GM19351 (cell line): ENCODE results near the gene SULF2.

Experiments used
- ATAC-seq: cut with Tn5 transposase; IDR thresholded peaks from one replicate; pipeline ENCODE4 v1.9.1; 2021; ENCODE audit warnings: mild to moderate bottlenecking, moderate library complexity; ENCODE audit not compliant: unreplicated experiment

The SULF2 gene

DNA sequence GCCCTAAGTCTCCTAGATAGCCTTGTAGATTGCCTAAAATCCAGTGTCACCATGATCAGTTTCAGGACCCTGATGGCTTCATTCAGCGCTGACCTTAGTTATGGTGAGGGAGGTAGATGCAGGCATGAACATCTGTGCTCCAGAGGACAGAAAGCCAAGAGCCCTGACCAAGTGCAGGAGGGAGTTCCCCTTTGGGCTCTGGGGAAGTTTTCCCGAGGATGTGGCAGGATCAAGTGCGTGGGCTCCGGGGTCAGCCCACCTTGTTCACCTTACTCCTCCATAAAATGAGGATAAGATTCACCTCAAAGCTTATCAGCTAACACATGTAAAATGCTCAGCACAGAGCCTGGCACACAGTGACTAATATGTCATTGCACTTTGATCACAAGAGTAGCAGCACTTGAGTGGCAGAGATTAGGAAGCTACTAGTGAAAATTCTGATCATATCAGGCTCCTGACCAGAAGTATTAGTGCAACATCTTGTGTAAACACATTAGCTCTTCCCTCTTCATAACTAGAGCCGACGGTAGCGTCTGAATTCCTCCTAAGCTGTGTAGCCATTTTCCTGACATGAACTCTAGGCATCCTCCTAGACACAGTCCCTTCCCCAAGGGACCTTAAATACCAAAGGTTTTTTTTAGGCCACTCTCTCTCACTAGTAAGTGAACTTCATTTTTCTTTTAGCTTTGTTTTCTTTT is 125.2 kb downstream of the SULF2 start:
- no peak for ATAC-seq

DNA sequence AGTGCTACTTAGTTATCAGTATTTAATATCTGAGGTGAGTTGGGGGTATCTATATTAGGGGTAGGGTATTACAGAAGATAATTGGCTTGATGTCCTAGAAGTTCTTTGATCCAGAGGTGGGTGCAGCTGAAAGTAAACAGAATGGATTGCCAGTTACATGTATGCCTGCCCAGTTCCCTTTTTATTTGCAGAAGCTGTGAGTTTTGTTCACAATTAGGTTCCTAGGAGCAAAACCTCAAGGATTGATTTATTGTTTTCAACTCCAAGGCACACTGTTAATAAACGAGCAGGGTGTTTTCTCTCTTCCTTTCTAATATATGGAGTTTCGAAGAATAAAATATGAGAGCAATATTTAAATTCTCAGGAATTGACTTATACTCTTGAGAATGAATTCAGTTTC is 129.0 kb downstream of the SULF2 start:
- ATAC-seq, result no peak

DNA sequence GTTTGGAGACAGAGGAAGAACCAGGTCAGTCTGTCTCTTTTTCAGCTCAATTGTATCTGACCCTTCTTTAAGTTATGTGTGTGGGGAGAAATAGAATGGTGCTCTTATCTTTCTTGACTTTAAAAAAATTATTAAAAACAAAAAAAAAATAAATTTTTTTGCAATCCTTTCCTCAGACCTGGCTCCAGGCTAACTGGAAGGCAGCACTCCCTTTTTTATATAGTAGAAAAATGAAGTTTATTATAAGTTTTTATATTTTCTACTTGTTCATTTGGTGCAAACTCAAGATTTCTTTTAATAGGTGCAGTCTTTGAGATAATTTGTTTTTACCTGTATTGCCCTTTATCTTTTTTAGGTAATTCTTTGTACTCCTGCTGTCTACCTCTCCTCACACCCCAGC is 129.6 kb downstream of the SULF2 start:
- no peak for ATAC-seq

DNA sequence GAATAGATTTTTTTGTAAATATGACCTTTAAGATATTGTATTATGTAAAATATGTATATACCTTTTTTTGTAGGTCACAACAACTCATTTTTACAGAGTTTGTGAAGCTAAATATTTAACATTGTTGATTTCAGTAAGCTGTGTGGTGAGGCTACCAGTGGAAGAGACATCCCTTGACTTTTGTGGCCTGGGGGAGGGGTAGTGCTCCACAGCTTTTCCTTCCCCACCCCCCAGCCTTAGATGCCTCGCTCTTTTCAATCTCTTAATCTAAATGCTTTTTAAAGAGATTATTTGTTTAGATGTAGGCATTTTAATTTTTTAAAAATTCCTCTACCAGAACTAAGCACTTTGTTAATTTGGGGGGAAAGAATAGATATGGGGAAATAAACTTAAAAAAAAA is 130.9 kb downstream of the SULF2 start:
- ATAC-seq, result no peak

DNA sequence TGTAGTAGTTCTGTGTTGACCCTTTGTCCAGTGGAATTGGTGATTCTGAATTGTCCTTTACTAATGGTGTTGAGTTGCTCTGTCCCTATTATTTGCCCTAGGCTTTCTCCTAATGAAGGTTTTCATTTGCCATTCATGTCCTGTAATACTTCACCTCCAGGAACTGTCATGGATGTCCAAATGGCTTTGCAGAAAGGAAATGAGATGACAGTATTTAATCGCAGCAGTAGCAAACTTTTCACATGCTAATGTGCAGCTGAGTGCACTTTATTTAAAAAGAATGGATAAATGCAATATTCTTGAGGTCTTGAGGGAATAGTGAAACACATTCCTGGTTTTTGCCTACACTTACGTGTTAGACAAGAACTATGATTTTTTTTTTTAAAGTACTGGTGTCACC is 131.4 kb downstream of the SULF2 start:
- no peak for ATAC-seq

DNA sequence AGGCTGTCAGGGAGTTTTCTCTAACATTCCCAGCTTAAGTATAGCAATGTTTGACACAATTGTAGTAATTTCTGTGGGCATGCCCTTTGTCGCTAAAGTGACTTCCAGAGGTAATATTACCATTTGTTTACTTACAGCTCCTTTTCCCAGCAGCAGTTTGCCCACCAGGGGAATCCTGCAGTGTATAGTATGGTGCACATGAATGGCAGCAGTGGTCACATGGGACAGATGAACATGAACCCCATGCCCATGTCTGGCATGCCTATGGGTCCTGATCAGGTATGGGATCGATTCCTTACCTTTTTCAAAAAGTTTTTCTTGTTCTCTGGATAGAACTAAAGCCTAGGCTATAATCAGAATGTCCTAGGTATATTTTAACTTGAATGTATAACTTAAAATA is 132.5 kb downstream of the SULF2 start:
- no peak for ATAC-seq

DNA sequence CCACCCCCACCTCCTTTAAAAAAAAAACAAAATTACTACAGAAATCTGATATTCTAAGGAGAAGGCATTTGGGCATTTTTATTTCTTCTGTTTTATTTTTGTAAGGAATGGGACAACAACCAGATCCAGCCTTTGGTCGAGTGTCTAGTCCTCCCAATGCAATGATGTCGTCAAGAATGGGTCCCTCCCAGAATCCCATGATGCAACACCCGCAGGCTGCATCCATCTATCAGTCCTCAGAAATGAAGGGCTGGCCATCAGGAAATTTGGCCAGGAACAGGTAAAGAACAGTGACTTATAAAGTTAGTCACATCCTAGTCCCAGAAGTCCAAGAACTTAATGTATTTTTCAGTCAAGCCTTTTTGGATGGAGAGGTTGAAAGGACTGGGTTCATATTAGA is 133.0 kb downstream of the SULF2 start:
- ATAC-seq, result no peak

DNA sequence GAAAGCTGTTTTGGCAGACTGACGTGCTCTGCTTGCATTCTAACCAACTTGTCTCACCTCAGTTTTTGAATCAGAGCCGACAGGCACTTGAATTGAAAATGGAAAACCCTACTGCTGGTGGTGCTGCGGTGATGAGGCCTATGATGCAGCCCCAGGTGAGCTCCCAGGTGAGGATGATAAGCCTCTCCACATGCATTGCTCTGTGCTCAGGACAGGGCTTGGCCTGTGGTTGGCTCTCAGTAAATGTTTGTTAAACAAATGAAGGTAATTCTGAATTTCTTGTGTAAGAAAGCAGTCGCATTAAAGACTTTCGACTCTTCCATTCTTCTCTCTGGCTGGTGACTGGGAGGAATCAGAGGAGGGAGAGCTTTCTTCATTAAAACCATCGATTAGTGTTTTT is 136.3 kb downstream of the SULF2 start:
- ATAC-seq, result no peak

DNA sequence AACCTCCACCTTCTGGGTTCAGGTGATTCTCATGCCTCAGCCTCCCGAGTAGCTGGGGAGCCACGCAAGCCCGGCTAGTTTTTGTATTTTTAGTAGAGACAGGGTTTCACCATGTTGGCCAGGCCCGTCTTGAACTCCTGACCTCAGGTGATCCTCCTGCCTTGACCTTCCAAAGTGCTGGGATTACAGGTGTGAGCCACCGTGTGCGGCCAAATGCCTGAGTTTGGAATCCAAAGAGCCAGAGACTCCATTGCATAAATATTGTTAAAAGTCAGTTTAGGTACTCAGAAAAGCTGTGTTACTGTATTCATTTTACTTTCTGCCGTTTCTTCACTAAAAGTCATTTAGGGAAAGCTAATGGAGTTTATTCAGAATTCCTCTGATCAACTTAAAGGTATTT is 137.3 kb downstream of the SULF2 start:
- no peak for ATAC-seq

DNA sequence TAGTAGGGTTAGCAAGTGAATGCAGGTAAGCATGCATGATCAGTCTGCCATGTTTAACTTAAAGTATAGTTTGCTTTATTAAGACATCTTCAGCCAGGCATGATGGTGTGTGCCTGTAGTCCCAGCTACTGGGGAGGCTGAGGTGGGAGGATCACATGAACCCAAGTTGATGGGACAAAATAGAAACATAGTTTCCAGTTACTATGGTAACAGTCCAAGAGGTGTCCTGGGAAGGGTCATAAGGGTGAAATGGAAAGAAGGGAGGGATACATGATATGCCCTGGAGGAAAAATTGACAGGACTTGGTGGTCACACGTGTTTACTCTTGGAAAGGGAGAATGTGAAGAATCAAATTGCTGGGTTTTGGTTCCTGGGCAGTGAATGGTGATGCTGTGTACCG is 139.6 kb downstream of the SULF2 start:
- no peak for ATAC-seq

DNA sequence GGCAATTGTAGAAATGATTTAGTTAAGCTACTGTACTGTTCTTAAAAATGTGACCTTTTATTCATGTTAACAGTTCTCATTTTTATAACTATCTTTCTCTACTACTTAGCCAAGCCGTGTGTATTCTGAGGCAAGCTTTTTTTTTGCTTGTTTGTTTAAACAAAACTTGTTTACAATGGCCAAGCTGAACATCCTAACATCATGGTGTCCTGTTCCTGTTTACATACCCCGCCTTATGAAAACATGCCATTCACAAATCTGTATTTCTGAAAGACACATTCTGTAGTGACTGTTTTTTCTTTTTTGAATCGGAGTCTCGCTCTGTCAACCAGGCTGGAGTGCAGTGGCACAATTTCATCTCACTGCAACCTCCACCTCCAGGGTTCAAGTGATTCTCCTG is 142.7 kb downstream of the SULF2 start:
- ATAC-seq, result no peak

DNA sequence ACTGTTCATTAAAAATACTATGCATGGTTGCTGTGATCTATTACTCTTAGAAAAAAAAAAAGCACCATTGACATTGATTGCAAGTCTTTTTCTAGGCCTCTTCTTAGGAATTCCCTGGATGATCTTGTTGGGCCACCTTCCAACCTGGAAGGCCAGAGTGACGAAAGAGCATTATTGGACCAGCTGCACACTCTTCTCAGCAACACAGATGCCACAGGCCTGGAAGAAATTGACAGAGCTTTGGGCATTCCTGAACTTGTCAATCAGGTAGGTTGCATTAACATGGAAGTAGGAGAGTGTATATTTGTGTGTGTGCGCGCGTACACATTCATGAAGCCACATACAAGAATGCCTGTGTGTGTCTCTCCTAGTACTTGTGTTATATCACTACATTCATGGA is 143.2 kb downstream of the SULF2 start:
- no peak for ATAC-seq

DNA sequence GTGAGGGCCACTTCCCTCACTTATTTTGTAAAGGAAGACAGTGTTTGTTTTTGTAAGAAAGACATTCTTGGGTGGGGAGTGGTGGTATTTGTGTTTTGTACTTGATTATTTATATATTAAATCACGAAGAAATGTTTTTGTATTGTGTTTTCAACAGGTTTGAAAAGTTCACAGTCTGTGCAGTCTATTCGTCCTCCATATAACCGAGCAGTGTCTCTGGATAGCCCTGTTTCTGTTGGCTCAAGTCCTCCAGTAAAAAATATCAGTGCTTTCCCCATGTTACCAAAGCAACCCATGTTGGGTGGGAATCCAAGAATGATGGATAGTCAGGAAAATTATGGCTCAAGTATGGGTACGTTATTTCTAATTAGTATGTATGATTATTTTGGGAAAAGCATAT is 146.4 kb downstream of the SULF2 start:
- no peak for ATAC-seq

DNA sequence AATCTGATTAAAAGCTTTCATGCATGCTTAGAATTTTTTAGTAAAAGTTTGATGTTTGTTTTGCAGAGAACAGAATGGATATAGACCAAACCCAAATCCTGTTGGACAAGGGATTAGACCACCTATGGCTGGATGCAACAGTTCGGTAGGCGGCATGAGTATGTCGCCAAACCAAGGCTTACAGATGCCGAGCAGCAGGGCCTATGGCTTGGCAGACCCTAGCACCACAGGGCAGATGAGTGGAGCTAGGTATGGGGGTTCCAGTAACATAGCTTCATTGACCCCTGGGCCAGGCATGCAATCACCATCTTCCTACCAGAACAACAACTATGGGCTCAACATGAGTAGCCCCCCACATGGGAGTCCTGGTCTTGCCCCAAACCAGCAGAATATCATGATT is 150.0 kb downstream of the SULF2 start:
- no peak for ATAC-seq

DNA sequence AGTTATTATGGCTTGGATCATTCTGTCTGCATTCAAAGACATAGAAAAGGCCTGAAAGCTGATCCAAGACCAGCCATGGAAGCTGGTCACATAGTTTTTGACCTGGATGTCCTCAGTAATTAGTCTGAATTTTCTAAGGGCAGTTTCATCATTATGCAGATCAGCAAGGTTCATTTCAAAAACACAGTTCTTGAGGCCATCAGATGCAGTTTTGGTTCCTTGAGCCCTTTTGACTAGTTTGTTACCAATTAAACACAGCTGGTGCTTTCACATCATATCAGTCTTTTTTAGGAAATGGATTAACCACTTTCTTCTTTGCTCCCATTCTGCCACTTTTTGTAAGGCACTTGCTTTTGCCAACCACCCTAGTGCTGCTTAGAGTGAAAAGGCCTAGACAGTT is 154.2 kb downstream of the SULF2 start:
- ATAC-seq, result no peak

DNA sequence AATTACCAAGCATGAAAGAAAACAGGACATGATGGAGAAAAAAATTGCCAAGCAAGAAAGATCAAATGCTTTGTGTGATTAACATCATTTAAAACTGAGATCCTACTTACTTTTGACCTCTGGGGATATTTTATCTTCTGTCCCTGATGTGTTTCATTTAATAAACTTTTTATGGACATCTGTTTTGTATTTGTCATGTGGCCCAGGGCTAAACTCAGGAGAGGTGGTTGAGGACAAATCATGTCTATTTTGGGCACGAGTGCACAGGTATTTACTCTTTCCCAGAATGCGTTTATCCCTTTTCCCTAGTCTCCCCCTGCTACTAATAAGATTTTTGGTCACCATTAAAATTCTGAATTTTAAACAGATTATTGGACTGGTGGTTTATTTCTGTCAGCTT is 155.4 kb downstream of the SULF2 start:
- ATAC-seq, result no peak

DNA sequence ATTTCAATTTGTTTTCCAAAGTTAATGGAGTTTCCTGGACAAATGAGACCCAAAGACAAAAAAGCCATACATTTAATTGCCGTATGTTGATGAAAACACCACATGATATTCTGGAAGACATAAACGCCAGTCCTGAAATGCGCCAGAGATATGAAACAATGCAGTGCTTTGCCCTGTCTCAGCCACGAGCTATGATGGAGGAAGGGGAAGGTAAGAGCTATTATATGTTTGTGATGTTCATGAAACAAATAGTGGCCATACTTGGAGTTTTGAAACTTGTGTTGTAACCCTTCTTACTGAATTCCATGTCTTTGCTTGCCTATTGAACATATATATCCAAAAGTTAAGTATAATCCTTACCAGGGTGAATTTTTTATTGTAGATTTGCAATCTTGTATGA is 157.7 kb downstream of the SULF2 start:
- ATAC-seq, result no peak

DNA sequence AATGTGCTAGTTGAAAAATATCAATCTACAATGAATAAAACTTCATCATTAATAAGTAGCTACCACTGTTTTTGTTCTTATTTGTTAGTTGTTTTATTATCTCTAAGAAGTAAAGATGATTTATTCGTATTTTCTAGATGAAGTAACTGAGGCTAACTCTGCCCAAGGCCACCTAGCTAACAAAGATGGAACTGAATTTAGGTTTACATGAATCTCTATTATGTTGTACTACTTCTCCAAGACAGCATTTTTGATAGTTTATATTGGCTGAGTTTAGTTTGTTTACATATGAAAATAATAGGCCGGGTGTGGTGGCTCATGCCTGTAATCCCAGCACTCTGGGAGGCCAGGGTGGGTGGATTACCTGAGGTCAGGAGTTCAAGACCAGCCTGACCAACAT is 162.1 kb downstream of the SULF2 start:
- no peak for ATAC-seq

DNA sequence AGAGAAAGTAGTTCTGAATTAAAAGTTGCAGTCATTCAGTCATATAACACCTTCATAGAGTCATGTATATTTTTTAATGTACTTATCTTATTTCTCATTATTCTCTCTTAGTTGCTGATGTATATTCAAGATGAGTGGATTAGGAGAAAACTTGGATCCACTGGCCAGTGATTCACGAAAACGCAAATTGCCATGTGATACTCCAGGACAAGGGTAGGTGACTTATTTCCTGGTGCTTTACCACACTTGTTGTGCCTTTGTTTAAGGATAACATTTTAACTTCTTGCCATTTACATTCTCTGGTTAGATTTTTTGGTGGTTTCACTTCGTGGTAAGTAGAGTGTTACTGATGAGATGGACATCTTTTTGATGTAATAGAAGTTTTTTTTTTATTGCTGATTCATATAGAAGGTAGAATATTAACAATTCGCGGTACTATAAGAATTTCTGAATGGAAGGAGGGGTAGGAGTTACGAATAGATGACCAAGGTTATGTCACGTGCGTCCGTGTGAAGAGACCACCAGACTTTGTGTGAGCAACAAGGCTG is 163.1 kb downstream of the SULF2 start:
- no peak for ATAC-seq

DNA sequence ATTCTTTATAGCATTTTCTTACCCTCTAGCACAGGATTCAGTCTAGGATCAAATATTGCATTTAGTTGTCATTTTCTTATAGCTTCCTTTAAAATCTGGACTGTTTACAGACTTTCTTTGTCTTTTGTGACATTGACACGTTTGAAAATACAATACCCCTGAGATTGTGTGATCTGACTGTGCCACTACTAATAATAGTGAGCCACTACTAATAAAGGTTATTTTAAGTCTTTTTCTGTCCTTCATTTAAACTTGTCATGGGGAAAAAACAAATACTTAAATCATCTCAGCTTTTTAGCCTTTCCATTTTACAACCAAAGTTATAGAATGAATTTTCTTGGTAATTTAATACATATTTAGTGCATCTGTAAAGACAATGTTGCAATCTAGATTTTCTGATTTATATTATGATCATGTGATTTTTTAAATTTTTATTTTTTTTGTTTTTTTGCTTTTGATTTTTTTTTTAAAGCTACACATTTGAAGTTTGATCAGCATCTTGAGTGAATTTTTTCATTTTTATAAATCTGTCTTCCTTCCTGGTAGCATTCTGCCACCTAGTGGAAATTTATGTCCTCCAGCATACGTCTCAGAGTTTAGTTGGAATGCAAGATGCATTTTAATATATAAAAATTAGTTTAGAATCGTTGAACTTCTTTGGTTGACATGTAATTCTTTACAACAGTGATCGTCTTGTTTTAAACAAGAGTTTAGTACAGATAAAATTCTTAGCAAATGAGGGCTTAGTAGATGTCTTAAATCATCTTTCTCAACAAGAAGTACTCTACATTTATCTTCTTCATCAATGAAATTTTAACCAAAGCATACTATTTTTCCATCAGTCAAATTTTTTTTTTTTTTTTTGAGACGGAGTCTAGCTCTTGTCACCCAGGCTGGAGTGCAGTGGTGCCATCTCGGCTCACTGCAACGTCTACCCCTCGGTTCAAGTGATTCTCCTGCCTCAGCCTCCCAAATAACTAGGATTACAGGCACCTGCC is 164.2 kb downstream of the SULF2 start:
- ATAC-seq, result no peak

DNA sequence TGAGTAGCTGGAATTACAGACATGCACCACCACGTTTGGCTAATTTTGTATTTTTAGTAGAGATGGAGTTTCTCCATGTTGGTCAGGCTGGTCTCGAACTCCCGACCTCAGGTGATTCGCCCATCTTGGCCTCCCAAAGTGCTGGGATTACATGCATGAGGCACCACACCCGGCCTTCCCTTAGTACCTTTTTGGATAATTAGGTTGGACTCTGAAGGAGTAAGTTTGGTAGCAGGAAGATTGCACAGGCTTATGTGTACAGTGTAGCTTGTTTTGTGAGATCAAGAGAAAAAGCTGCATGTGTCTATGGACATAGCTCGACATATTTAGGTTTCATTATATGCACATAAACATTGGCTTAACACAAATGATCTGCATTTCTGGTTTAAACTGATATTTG is 166.8 kb downstream of the SULF2 start:
- no peak for ATAC-seq

DNA sequence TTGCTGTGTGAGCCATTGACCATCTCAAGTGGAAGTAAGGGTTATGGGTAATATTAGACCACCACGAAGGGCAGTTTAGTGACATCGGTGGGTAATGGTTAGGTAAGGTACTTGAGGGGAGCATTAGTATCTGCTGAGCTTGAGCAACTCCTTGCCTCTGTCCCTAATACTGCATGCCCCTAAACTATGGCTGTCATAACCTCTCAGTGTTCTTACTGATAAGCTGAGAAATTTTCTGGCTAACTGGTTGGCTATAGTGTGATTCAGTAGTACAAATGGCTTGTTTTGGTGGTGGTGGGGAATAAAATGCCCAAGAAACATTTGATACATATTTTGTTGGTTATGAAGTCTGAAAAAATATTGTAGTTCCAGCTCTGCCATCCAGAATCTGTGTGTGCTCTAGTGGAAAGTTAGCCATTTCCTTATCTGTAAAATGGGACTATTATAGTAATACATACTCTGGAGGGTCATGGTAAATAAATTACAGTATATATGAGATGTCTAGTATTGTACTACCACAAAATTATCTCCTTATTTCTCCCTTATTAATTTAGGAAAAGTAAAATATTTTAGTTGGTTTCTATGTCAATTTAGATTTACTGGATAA is 170.5 kb downstream of the SULF2 start:
- ATAC-seq, result no peak
